A549 (cell line): Measurements from ENCODE around the gene BRAT1.

Experiments used
- CTCF ChIP-seq: fragments of >200 bp; sonication (Bioruptor Twin); formaldehyde crosslinking; IDR thresholded peaks from 3 replicates; pipeline ENCODE4 v1.5.1; 2016
- EHMT2 ChIP-seq: fragments of 200-600 bp; sonication (generic); IDR thresholded peaks from 2 replicates; pipeline ENCODE4 v1.6.1; 2016; ENCODE audit warnings: antibody characterized with exemption, low read depth, mild to moderate bottlenecking, moderate library complexity
- FOSL2 ChIP-seq, 2 experiments: fragments of 450-650 bp in 1 of 2; fragments of >200 bp in 1 of 2; sonication (Bioruptor Twin) in 1 of 2; formaldehyde crosslinking; IDR thresholded peaks; 2 replicates each; pipeline versions ENCODE4 v1.5.0 to v1.6.1; 2016 to 2020; ENCODE audit warnings: mild to moderate bottlenecking in 1 of 2, moderate library complexity in 1 of 2
- MAX ChIP-seq: IDR thresholded peaks from 2 replicates; pipeline ENCODE4 v1.6.1; 2012
- POLR2A ChIP-seq: IDR thresholded peaks from 2 replicates; pipeline ENCODE4 v1.6.1; 2012; ENCODE audit warnings: mild to moderate bottlenecking, low read length

- no peak for TF ChIP-seq CTCF
- TF ChIP-seq POLR2A: no peak
- TF ChIP-seq FOSL2 (IDR thresholded peaks at IDR 0.05): no peak
- TF ChIP-seq FOSL2 (CRISPR knock-in tag; IDR thresholded peaks at IDR 0.05): no peak
- no peak for TF ChIP-seq EHMT2
- TF ChIP-seq MAX: no peak
Observed at GRCh38 chr7:2544541-2545188, 10.7 kb downstream of the BRAT1 start.
